Measurements from ENCODE around the gene UVRAG. TPM values are rescaled to one million over a fixed set of nuclear protein-coding genes. Genes with fewer than 3 reads are reported as not detected.

UVRAG gene
- total RNA-seq, 1 experiment from 2014 or later: 31.3 TPM

DNA sequence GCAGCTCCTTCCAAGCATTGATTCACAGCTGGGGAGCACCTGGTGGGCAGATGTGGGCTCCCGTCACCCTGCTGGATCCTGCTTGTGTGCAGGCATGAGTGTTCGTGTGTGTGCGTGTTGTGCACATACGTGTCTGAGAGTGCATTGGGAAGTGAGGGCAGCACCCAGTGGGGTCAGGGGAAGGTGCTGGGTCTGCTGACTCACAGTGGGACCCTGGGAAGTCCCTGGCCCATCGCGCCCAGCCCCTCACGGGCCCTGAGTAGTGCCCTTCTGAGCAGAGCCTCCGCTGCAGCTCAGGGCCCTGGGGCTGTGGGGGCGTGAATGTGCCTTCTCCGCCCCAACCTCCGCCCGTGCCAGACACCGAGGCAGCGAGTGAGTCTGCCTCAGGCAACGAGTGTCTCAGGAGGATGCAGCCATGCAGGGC is 354.5 kb downstream of the UVRAG start:
- DNase-seq: no peak
- H3K4me1 ChIP-seq: no peaks in the 10 kb centered on the region; the same call in 1 of the 2 replicates
- ChIA-PET CTCF (no interaction called here), POLR2A (no interaction called here)
- no peak overlapping the region for H3K4me3 Mint-ChIP-seq (ENCODE audit: unreplicated experiment)
- H3K27me3 Mint-ChIP-seq (ENCODE audit: insufficient read depth, unreplicated experiment): no peaks in the 10 kb centered on the region
- TF ChIP-seq, protein P1, sequence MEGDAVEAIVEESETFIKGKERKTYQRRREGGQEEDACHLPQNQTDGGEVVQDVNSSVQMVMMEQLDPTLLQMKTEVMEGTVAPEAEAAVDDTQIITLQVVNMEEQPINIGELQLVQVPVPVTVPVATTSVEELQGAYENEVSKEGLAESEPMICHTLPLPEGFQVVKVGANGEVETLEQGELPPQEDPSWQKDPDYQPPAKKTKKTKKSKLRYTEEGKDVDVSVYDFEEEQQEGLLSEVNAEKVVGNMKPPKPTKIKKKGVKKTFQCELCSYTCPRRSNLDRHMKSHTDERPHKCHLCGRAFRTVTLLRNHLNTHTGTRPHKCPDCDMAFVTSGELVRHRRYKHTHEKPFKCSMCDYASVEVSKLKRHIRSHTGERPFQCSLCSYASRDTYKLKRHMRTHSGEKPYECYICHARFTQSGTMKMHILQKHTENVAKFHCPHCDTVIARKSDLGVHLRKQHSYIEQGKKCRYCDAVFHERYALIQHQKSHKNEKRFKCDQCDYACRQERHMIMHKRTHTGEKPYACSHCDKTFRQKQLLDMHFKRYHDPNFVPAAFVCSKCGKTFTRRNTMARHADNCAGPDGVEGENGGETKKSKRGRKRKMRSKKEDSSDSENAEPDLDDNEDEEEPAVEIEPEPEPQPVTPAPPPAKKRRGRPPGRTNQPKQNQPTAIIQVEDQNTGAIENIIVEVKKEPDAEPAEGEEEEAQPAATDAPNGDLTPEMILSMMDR (IDR thresholded peaks at IDR 0.05; ENCODE audit: insufficient read depth in 1 of 2, low read depth in 1 of 2, low read length in 1 of 2, severe bottlenecking in 1 of 2, unreplicated experiment in 1 of 2): no peak
- intact Hi-C loops (cut with micrococcal nuclease; ENCODE audit: unreplicated experiment): no loop called here
- peaks cover 10% of the 10 kb centered on the region for H3K36me3 Mint-ChIP-seq (ENCODE audit: insufficient read depth, unreplicated experiment)
- BruUV-seq (replicated peaks): no TSS peak
- no peaks in the 10 kb centered on the region for H3K9me3 Mint-ChIP-seq (ENCODE audit: unreplicated experiment)
- H3K4me1 Mint-ChIP-seq (ENCODE audit: low read depth, unreplicated experiment): no peaks in the 10 kb centered on the region
- no peaks in the 10 kb centered on the region for H3K27me3 ChIP-seq (replicated peaks; ENCODE audit: control insufficient read depth, insufficient read depth, low read length)
- H3K4me3 ChIP-seq (ENCODE audit: low read depth, low read length): no peak overlapping the region
- no peaks in the 10 kb centered on the region for H3K9me3 ChIP-seq
- no peak overlapping the region for H3K27ac Mint-ChIP-seq (ENCODE audit: unreplicated experiment)
- no peaks in the 10 kb centered on the region for H3K36me3 ChIP-seq (ENCODE audit: control insufficient read depth, insufficient read depth, low read length)

DNA sequence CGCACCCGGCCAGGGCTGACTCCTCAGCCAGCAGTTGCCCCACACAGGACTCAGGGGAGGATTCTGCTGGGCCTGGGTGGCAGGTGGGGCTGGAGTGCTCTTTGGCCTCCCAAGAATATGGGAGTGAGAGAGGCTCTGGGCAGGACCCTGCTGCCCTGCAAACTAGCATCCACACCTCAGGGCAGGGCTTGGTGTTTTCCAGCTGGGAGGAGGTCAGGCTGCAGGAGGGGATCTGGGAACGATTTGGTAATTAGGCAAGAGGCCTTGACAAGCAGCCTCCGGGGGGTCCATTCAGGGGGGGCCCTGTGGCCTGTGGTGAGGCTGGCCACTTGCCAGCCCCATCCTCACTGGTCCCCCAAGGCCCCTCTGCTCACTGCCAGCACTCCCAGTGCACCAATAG is 355.5 kb downstream of the UVRAG start:
- ChIA-PET CTCF (interaction anchor here (0.7 kb wide), 1 partner anchor 10 kb away, joined by 3 read pairs; no protein-coding TSS in a partner anchor), POLR2A (no interaction called here)
- no peaks in the 10 kb centered on the region for H3K27me3 ChIP-seq (replicated peaks; ENCODE audit: control insufficient read depth, insufficient read depth, low read length)
- no peak overlapping the region for H3K4me3 Mint-ChIP-seq (ENCODE audit: unreplicated experiment)
- peaks cover 10% of the 10 kb centered on the region for H3K36me3 Mint-ChIP-seq (ENCODE audit: insufficient read depth, unreplicated experiment)
- no peaks in the 10 kb centered on the region for H3K36me3 ChIP-seq (ENCODE audit: control insufficient read depth, insufficient read depth, low read length)
- intact Hi-C loops (cut with micrococcal nuclease; ENCODE audit: unreplicated experiment): no loop called here
- no peaks in the 10 kb centered on the region for H3K9me3 Mint-ChIP-seq (ENCODE audit: unreplicated experiment)
- H3K27ac Mint-ChIP-seq (ENCODE audit: unreplicated experiment): no peak overlapping the region
- BruUV-seq (replicated peaks): no TSS peak
- no peak overlapping the region for H3K4me3 ChIP-seq (ENCODE audit: low read depth, low read length)
- H3K4me1 ChIP-seq: no peaks in the 10 kb centered on the region; the same call in 1 of the 2 replicates
- TF ChIP-seq, protein P1 (IDR thresholded peaks at IDR 0.05; ENCODE audit: insufficient read depth in 1 of 2, low read depth in 1 of 2, low read length in 1 of 2, severe bottlenecking in 1 of 2, unreplicated experiment in 1 of 2): no peak
- H3K27me3 Mint-ChIP-seq (ENCODE audit: insufficient read depth, unreplicated experiment): no peaks in the 10 kb centered on the region
- H3K9me3 ChIP-seq: no peaks in the 10 kb centered on the region
- DNase-seq: no peak
- no peaks in the 10 kb centered on the region for H3K4me1 Mint-ChIP-seq (ENCODE audit: low read depth, unreplicated experiment)

DNA sequence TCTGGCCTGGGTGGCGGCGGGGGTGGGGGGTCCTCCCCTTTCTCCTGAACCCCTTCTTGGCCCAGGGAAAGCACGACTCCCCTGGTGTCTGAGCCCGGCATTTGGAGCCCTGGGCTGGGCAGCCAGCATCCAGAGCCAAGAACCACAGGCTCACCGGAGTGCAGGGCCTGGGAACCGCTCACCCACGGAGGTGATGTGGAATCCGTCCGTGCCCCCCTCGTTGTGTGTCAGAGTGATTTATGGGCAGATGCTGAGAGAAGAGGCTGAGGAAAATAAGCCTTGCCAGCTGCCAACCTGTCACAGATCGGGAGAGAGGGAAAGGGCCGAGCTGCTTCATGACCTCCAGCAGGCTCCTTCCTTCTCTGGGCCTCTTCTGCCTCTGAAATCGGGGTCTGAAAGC is 357.6 kb downstream of the UVRAG start:
- Mint-ChIP-seq H3K4me3 (ENCODE audit: unreplicated experiment) (no peak overlapping the region), H3K27ac (ENCODE audit: unreplicated experiment) (no peak overlapping the region), H3K27me3 (ENCODE audit: insufficient read depth, unreplicated experiment) (no peaks in the 10 kb centered on the region), H3K9me3 (ENCODE audit: unreplicated experiment) (no peaks in the 10 kb centered on the region), H3K36me3 (ENCODE audit: insufficient read depth, unreplicated experiment) (peaks cover 10% of the 10 kb centered on the region), H3K4me1 (ENCODE audit: low read depth, unreplicated experiment) (no peaks in the 10 kb centered on the region)
- no peak for DNase-seq
- TF ChIP-seq, protein P1 (IDR thresholded peaks at IDR 0.05; ENCODE audit: insufficient read depth in 1 of 2, low read depth in 1 of 2, low read length in 1 of 2, severe bottlenecking in 1 of 2, unreplicated experiment in 1 of 2): no peak
- Histone ChIP-seq H3K27me3 (replicated peaks; ENCODE audit: control insufficient read depth, insufficient read depth, low read length) (no peaks in the 10 kb centered on the region), H3K36me3 (ENCODE audit: control insufficient read depth, insufficient read depth, low read length) (no peaks in the 10 kb centered on the region), H3K9me3 (no peaks in the 10 kb centered on the region), H3K4me1 (no peaks in the 10 kb centered on the region; the same call in 1 of the 2 replicates), H3K4me3 (ENCODE audit: low read depth, low read length) (no peak overlapping the region)
- intact Hi-C loops (cut with micrococcal nuclease; ENCODE audit: unreplicated experiment): no loop called here
- ChIA-PET POLR2A (no interaction called here), CTCF (no interaction called here)
- BruUV-seq (replicated peaks): no TSS peak

Measured in Caco-2 (cell line).